OCI-LY3 (cell line): ENCODE measurements around the gene SPECC1.

ENCODE experiments used
- H2AFZ ChIP-seq: fragments of 200-600, 300-600 bp; shearing (Covaris generic); 2 replicates; pipeline ENCODE4 v1.6.0; 2014; ENCODE audit warnings: antibody characterized with exemption, low read depth, low read length
- H3K27ac ChIP-seq: fragments of 200-600, 300-600 bp; sonication (generic); 2 replicates; pipeline ENCODE4 v1.5.1; 2014; ENCODE audit warnings: mild to moderate bottlenecking, low read length, moderate library complexity, mixed read lengths
- H3K27me3 ChIP-seq: fragments of 200-600, 300-600 bp; sonication (generic); 2 replicates; pipeline ENCODE4 v1.6.1; 2014; ENCODE audit warnings: low read depth, low read length, mixed read lengths
- H3K36me3 ChIP-seq: fragments of 200-600, 300-600 bp; sonication (generic); replicated peaks from 2 replicates; pipeline ENCODE3; 2014; ENCODE audit warnings: low read depth, low read length, mixed read lengths
- H3K4me1 ChIP-seq: fragments of 300-600, 200-600 bp; sonication (generic); 2 replicates; pipeline ENCODE4 v1.6.1; 2014; ENCODE audit warnings: low read length, mixed read lengths
- H3K4me2 ChIP-seq: fragments of 200-600, 300-600 bp; sonication (generic); 2 replicates; pipeline ENCODE4 v1.6.1; 2014; ENCODE audit warnings: low read length, mixed read lengths
- H3K4me3 ChIP-seq: fragments of 300-600, 200-600 bp; sonication (generic); 2 replicates; pipeline ENCODE4 v1.5.1; 2014; ENCODE audit warnings: antibody characterized with exemption, mild to moderate bottlenecking, low read length, moderate library complexity
- H3K79me2 ChIP-seq: fragments of 300-600, 200-600 bp; shearing (Covaris generic); 2 replicates; pipeline ENCODE4 v1.6.1; 2014; ENCODE audit warnings: mild to moderate bottlenecking, low read length, mixed read lengths
- H3K9ac ChIP-seq: fragments of 300-600, 200-600 bp; shearing (Covaris generic); 2 replicates; pipeline ENCODE4 v1.6.0; 2014; ENCODE audit warnings: mild to moderate bottlenecking, low read length, moderate library complexity
- H3K9me3 ChIP-seq: fragments of 200-600, 300-600 bp; shearing (Covaris generic); 2 replicates; pipeline ENCODE4 v1.6.1; 2014; ENCODE audit warnings: low read length, mixed read lengths; ENCODE audit not compliant: insufficient read depth
- H4K20me1 ChIP-seq: fragments of 200-600, 300-600 bp; sonication (generic); 2 replicates; pipeline ENCODE4 v1.6.1; 2016; ENCODE audit warnings: low read length, mixed read lengths; ENCODE audit not compliant: insufficient read depth
- EZH2phosphoT487 ChIP-seq: fragments of 200-600 bp; shearing (Covaris generic); IDR thresholded peaks from 2 replicates; pipeline ENCODE4 v1.6.1; 2018; ENCODE audit warnings: antibody characterized with exemption, mixed run types, low read depth
- TF ChIP-seq, protein P1 (sequence below): fragments of 200-600, 300-600 bp; sonication (generic); IDR thresholded peaks from 2 replicates; pipeline ENCODE4 v1.5.1; 2014; ENCODE audit warnings: antibody characterized with exemption, low read length, low read depth

SPECC1 gene

DNA sequence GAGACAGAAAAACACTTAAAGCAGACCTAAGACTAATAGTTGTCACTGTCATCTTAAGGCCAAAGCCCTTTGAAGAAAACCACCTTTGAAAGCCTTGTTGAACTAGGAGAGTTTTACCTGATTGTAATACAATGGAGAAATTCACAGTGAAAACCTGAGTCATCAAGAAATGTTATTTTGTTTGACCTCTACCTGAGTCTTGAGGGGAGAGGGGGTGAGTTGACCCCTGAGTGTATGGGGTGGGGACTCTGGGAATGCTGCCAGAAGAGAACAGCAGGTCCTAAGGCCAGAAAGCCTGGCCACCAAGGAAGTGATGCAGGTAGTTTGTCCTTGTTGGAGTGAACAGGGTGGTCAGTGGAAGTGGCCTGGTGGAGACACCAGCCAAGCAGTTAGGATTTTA is 204.3 kb downstream of the SPECC1 start:
- Histone ChIP-seq H2AFZ (no peak overlapping the region), H3K9me3 (no peaks in the 10 kb centered on the region), H3K4me3 (no peak overlapping the region), H3K27ac (no peak overlapping the region), H3K9ac (no peak overlapping the region), H3K27me3 (no peaks in the 10 kb centered on the region), H3K4me2 (no peak overlapping the region), H3K4me1 (no peaks in the 10 kb centered on the region), H4K20me1 (no peaks in the 10 kb centered on the region), H3K36me3 (no peaks in the 10 kb centered on the region), H3K79me2 (no peaks in the 10 kb centered on the region)
- TF ChIP-seq, protein P1, sequence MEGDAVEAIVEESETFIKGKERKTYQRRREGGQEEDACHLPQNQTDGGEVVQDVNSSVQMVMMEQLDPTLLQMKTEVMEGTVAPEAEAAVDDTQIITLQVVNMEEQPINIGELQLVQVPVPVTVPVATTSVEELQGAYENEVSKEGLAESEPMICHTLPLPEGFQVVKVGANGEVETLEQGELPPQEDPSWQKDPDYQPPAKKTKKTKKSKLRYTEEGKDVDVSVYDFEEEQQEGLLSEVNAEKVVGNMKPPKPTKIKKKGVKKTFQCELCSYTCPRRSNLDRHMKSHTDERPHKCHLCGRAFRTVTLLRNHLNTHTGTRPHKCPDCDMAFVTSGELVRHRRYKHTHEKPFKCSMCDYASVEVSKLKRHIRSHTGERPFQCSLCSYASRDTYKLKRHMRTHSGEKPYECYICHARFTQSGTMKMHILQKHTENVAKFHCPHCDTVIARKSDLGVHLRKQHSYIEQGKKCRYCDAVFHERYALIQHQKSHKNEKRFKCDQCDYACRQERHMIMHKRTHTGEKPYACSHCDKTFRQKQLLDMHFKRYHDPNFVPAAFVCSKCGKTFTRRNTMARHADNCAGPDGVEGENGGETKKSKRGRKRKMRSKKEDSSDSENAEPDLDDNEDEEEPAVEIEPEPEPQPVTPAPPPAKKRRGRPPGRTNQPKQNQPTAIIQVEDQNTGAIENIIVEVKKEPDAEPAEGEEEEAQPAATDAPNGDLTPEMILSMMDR: no peak
- TF ChIP-seq EZH2phosphoT487: no peak

DNA sequence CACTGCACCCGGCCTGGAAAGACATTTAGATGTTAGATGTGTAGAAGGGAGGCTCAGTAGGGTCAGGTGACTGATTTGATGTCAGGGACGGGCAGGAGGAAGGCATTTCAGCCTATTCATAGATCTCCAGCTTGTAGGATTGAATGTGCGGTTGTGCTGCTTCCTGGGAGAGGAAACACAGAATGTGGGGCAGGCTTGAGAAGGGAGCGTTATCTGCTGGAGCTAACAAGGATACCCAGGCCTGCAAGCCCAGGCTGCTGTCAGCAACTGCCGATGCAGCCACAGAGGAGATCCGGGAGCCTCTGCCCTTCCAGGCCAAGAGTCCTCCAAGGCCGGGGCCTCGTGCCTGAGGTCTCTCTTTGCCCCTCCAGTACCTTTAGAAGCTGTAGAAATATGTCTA is 205.6 kb downstream of the SPECC1 start:
- Histone ChIP-seq H3K9me3 (no peaks in the 10 kb centered on the region), H3K27ac (no peak overlapping the region), H3K9ac (no peak overlapping the region), H3K79me2 (no peaks in the 10 kb centered on the region), H3K36me3 (no peaks in the 10 kb centered on the region), H3K4me1 (no peaks in the 10 kb centered on the region), H2AFZ (no peak overlapping the region), H4K20me1 (no peaks in the 10 kb centered on the region), H3K4me2 (no peak overlapping the region), H3K4me3 (no peak overlapping the region), H3K27me3 (no peaks in the 10 kb centered on the region)
- TF ChIP-seq, protein P1: no peak
- no peak for TF ChIP-seq EZH2phosphoT487

DNA sequence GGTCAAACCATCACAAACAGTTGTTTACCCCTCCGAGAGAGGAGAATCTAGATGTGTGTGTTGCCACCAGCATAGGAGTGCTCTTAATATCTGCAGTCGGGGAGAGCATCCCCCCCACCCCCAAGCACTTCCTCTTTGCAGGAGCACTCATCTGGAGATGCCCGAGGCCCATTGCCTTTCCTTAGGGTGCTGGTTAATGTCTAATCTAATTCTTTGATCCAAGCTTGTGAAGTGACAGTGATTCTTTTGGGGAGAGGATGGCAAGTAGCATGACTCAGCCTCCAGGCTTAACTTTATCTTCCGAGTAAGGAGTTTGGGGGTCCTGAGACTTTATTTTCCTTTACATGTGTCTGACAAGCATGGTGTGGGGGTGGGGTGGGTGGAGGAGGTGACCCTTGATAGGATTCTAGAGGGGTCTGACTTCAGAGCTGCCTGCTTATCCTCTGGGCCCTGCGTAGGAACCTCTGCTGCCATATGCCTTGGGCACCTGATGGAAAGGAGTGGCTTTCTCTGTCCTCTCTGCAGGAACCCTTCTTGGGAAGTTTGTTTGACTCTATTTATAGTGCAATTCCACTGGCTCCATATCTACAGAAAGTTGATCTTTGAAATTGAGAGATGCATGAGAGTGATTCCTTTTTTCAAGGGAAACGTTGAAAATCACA is 207.1 kb downstream of the SPECC1 start:
- Histone ChIP-seq H3K79me2 (no peaks in the 10 kb centered on the region), H3K4me3 (no peak overlapping the region), H3K36me3 (no peaks in the 10 kb centered on the region), H3K4me1 (no peaks in the 10 kb centered on the region), H3K9me3 (no peaks in the 10 kb centered on the region), H3K27me3 (no peaks in the 10 kb centered on the region), H3K27ac (no peak overlapping the region), H4K20me1 (no peaks in the 10 kb centered on the region), H3K9ac (no peak overlapping the region), H3K4me2 (no peak overlapping the region), H2AFZ (no peak overlapping the region)
- no peak for TF ChIP-seq EZH2phosphoT487
- TF ChIP-seq, protein P1: no peak

DNA sequence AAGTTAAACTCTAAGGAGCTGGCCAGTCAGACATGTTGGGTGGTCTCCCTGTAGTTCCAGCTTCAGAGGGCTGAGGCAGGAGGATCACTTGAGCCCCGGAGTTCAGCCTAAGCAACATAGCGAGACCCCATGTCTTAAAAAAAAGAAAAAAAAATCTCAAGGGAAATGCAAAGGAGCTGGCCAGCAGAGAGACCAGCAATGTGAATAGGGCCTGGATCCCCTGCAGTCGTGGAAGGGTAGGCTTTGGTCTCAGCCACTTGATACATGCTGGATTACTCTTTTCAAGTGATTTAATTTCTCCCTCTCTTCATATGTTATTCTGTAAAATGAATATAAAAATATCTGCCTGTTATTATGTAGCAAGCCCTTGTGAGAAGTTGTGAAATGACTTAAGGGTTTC is 207.7 kb downstream of the SPECC1 start:
- no peak overlapping the region for H3K27ac ChIP-seq
- no peak overlapping the region for H3K4me2 ChIP-seq
- no peak overlapping the region for H3K9ac ChIP-seq
- H2AFZ ChIP-seq: no peak overlapping the region
- H3K9me3 ChIP-seq: no peaks in the 10 kb centered on the region
- TF ChIP-seq, protein P1: no peak
- no peak for TF ChIP-seq EZH2phosphoT487
- no peaks in the 10 kb centered on the region for H3K27me3 ChIP-seq
- no peaks in the 10 kb centered on the region for H3K79me2 ChIP-seq
- no peaks in the 10 kb centered on the region for H3K36me3 ChIP-seq
- H3K4me1 ChIP-seq: no peaks in the 10 kb centered on the region
- H3K4me3 ChIP-seq: no peak overlapping the region
- H4K20me1 ChIP-seq: no peaks in the 10 kb centered on the region
